ENCODE measurements around the gene TPTE2.
"Not testable (repeated sequence)": the region's sequence is repeated elsewhere in the genome, so short reads cannot be mapped to it uniquely, and the experiment has no call there.

Gene TPTE2

GRCh38 chr13:19561127-19561582, at the start of gene TPTE2:
Gene TPTE2, minus strand, starts transcription at chr13:19561532. Its CDS starts 58,298 bp downstream, at chr13:19503234.
- not testable (repeated sequence) for DNase-seq (ENCODE audit: low read depth)

GRCh38 chr13:19607523-19608078, 46.3 kb upstream of the TPTE2 start:
- no peak for DNase-seq (ENCODE audit: low read depth)

- DNase-seq (ENCODE audit: low read depth): no peak
These were observed 45.4 kb upstream of the TPTE2 start for GRCh38 chr13:19606737-19607136.

- DNase-seq (ENCODE audit: low read depth): no peak
These were observed 44.8 kb upstream of the TPTE2 start for GRCh38 chr13:19606152-19606551.

GRCh38 chr13:19605161-19605955, 44.0 kb upstream of the TPTE2 start:
- no peak for DNase-seq (ENCODE audit: low read depth)

- DNase-seq (ENCODE audit: low read depth): no peak
These were observed 43.0 kb upstream of the TPTE2 start for GRCh38 chr13:19604306-19604705.

GRCh38 chr13:19601749-19602725, 40.7 kb upstream of the TPTE2 start:
- no peak for DNase-seq (ENCODE audit: low read depth)

- DNase-seq (ENCODE audit: low read depth): peak; percentile 48
These were observed 36.2 kb upstream of the TPTE2 start for GRCh38 chr13:19597523-19597922.

GRCh38 chr13:19596960-19597361, 35.6 kb upstream of the TPTE2 start:
- DNase-seq (ENCODE audit: low read depth): no peak

- no peak for DNase-seq (ENCODE audit: low read depth)
These were observed 34.8 kb upstream of the TPTE2 start for GRCh38 chr13:19596086-19596485.

- no peak for DNase-seq (ENCODE audit: low read depth)
These were observed 31.4 kb upstream of the TPTE2 start for GRCh38 chr13:19592657-19593180.

GRCh38 chr13:19591864-19592263, 30.5 kb upstream of the TPTE2 start:
- DNase-seq (ENCODE audit: low read depth): no peak

GRCh38 chr13:19590423-19590822, 29.1 kb upstream of the TPTE2 start:
- no peak for DNase-seq (ENCODE audit: low read depth)

- no peak for DNase-seq (ENCODE audit: low read depth)
These were observed 28.0 kb upstream of the TPTE2 start for GRCh38 chr13:19589312-19589711.

- no peak for DNase-seq (ENCODE audit: low read depth)
These were observed 26.4 kb upstream of the TPTE2 start for GRCh38 chr13:19587635-19588300.

GRCh38 chr13:19586904-19587634, 25.7 kb upstream of the TPTE2 start:
- no peak for DNase-seq (ENCODE audit: low read depth)

- no peak for DNase-seq (ENCODE audit: low read depth)
These were observed 20.3 kb upstream of the TPTE2 start for GRCh38 chr13:19581675-19582074.

- DNase-seq (ENCODE audit: low read depth): no peak
These were observed 13.9 kb upstream of the TPTE2 start for GRCh38 chr13:19575230-19575629.

GRCh38 chr13:19573120-19573716, 11.9 kb upstream of the TPTE2 start:
- no peak for DNase-seq (ENCODE audit: low read depth)

GRCh38 chr13:19572280-19572679, 10.9 kb upstream of the TPTE2 start:
- DNase-seq (ENCODE audit: low read depth): no peak

Data from HS-5 (cell line).